Prostate gland (tissue), 2 donors: ENCODE results near the gene SMDT1.

Experiments
- POLR2A ChIP-seq: fragments of 450-650 bp; IDR thresholded peaks from one replicate; pipeline ENCODE4 v1.6.1; 2016; ENCODE audit warnings: antibody characterized with exemption, mild to moderate bottlenecking
- POLR2AphosphoS5 ChIP-seq: sonication (generic); formaldehyde crosslinking; IDR thresholded peaks from one replicate; pipeline ENCODE4 v1.6.1; 2017; ENCODE audit warnings: antibody characterized with exemption
- TF ChIP-seq, protein P1 (sequence below), 4 experiments: fragments of 200-600 bp in 2 of 4; fragments of 450-650 bp in 2 of 4; sonication (generic) in 2 of 4; IDR thresholded peaks; 1 replicate in 3 of 4; 2 replicates in 1 of 4; pipeline ENCODE4 v1.5.1; 2016 to 2019; ENCODE audit warnings: antibody characterized with exemption in 4 of 4, mild to moderate bottlenecking in 2 of 4, moderate library complexity in 2 of 4

GRCh38 chr22:42065438-42066125 is 13.9 kb upstream of the SMDT1 start:
- TF ChIP-seq, protein P1, sequence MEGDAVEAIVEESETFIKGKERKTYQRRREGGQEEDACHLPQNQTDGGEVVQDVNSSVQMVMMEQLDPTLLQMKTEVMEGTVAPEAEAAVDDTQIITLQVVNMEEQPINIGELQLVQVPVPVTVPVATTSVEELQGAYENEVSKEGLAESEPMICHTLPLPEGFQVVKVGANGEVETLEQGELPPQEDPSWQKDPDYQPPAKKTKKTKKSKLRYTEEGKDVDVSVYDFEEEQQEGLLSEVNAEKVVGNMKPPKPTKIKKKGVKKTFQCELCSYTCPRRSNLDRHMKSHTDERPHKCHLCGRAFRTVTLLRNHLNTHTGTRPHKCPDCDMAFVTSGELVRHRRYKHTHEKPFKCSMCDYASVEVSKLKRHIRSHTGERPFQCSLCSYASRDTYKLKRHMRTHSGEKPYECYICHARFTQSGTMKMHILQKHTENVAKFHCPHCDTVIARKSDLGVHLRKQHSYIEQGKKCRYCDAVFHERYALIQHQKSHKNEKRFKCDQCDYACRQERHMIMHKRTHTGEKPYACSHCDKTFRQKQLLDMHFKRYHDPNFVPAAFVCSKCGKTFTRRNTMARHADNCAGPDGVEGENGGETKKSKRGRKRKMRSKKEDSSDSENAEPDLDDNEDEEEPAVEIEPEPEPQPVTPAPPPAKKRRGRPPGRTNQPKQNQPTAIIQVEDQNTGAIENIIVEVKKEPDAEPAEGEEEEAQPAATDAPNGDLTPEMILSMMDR (IDR thresholded peaks at IDR 0.05) = no peak
- no peak for TF ChIP-seq POLR2AphosphoS5
- TF ChIP-seq POLR2A = no peak
